Measurements from ENCODE around the gene PSORS1C1.

GRCh38 chr6:31079656-31080261 is 34.8 kb upstream of the PSORS1C1 start:
- TF ChIP-seq CTCF (IDR thresholded peaks at IDR 0.05 in 4 of 5, conservative IDR thresholded peaks at IDR 0.05 in 1 of 5) (peak; percentile 55 to 86 (median 66)), POLR2A (IDR thresholded peaks at IDR 0.05) (no peak)

Measured in gastrocnemius medialis (tissue), 4 donors.